HCT116 (cell line): ENCODE data around the gene MICAL3. TPM values are rescaled to one million over a fixed set of nuclear protein-coding genes. Genes with fewer than 3 reads are reported as not detected.

Experiments
- ATAC-seq: fragments of 200-7000 bp; cut with Tn5 transposase; 2 replicates; pipeline ENCODE4 v1.9.1; 2020; ENCODE audit warnings: mild to moderate bottlenecking, moderate library complexity
- BruUV-seq: library from RNA; stranded (reverse); fragments of 400-500 nt; replicated peaks from 2 replicates; lab custom pipeline; 2021; lab: Mats Ljungman, UMichigan
- CTCF ChIA-PET: fragments of 300-600 bp; sonication (Branson Sonifier 250); formaldehyde crosslinking; loops from one replicate; lab custom pipeline; 2021; ENCODE audit warnings: antibody characterized with exemption; lab: Charles Lee
- POLR2A ChIA-PET: fragments of 300-600, 350-600 bp; sonication (Branson Sonifier 250); formaldehyde crosslinking; loops from one replicate; lab custom pipeline; 2021; ENCODE audit warnings: antibody characterized with exemption; lab: Charles Lee
- RAD21 ChIA-PET, 2 experiments: fragments of 300-600 bp; sonication (Branson Sonifier 250); formaldehyde crosslinking; loops; one replicate each; lab custom pipeline; 2023; ENCODE audit warnings: low total read pairs in 2 of 2; ENCODE audit not compliant: uncharacterized antibody in 2 of 2, unreplicated experiment in 2 of 2, low non-redundant PET in 1 of 2; lab: Charles Lee
- DNase-seq: peaks from one replicate; pipeline ENCODE4 v3.0.0-alpha.2; 2010; ENCODE audit warnings: low read depth, low spot score
- H2AFZ ChIP-seq: fragments of 200-600 bp; shearing (Covaris generic), sonication (generic); 2 replicates; pipeline ENCODE4 v1.6.1; 2017; ENCODE audit warnings: low read depth, mixed run types, mixed read lengths, antibody characterized with exemption, low read length; ENCODE audit not compliant: poor library complexity, severe bottlenecking
- H3K27ac ChIP-seq: 2 replicates; pipeline ENCODE4 v1.5.1; 2012; ENCODE audit warnings: low read depth, low read length
- H3K27me3 ChIP-seq: fragments of 200-600 bp; sonication (generic); 2 replicates; pipeline ENCODE4 v1.6.1; 2016; ENCODE audit warnings: mixed run types, low read length, mixed read lengths; ENCODE audit not compliant: insufficient read depth
- H3K36me3 ChIP-seq, 2 experiments: fragments of 200-500 bp in 1 of 2; fragments of 200-600 bp in 1 of 2; sonication (Bioruptor generic) in 1 of 2; sonication (generic) in 1 of 2; 2 replicates each; pipeline versions ENCODE4 v1.5.1 to v1.6.1; 2014 to 2016; ENCODE audit warnings: low read length in 2 of 2, inconsistent platforms in 1 of 2, mixed read lengths in 1 of 2, mixed run types in 1 of 2; ENCODE audit not compliant: insufficient read depth in 2 of 2, control insufficient read depth in 1 of 2
- H3K4me1 ChIP-seq, 2 experiments: fragments of 200-600 bp in 1 of 2; sonication (generic) in 1 of 2; 2 replicates each; pipeline versions ENCODE4 v1.5.1 to v1.6.1; 2012 to 2017; ENCODE audit warnings: low read length in 2 of 2, inconsistent platforms in 1 of 2, mild to moderate bottlenecking in 1 of 2, mixed read lengths in 1 of 2, mixed run types in 1 of 2, moderate library complexity in 1 of 2; ENCODE audit not compliant: insufficient read depth in 2 of 2, control insufficient read depth in 1 of 2
- H3K4me2 ChIP-seq: fragments of 200-600 bp; sonication (generic); 2 replicates; pipeline ENCODE4 v1.6.1; 2017; ENCODE audit warnings: mixed run types, low read length, mixed read lengths
- H3K4me3 ChIP-seq, 2 experiments: fragments of 200-600 bp in 1 of 2; sonication (generic) in 1 of 2; replicated peaks in 1 of 2; 2 replicates each; pipeline ENCODE4 v1.5.1; 2011 to 2016; ENCODE audit warnings: low read length in 2 of 2, control low read depth in 1 of 2, low read depth in 1 of 2, mild to moderate bottlenecking in 1 of 2, mixed read lengths in 1 of 2, mixed run types in 1 of 2
- H3K79me2 ChIP-seq: fragments of 200-600 bp; sonication (generic); 2 replicates; pipeline ENCODE4 v1.6.1; 2017; ENCODE audit warnings: mild to moderate bottlenecking, mixed run types, low read length, moderate library complexity, mixed read lengths; ENCODE audit not compliant: insufficient read depth
- H3K9ac ChIP-seq: fragments of 200-600 bp; sonication (generic); 2 replicates; pipeline ENCODE4 v1.6.1; 2016; ENCODE audit warnings: low read length, mixed read lengths
- H3K9me2 ChIP-seq: fragments of 200-600 bp; sonication (generic), shearing (Covaris generic); 2 replicates; pipeline ENCODE4 v1.6.1; 2017; ENCODE audit warnings: mixed run types, mild to moderate bottlenecking, moderate library complexity; ENCODE audit not compliant: insufficient read depth
- H3K9me3 ChIP-seq, 2 experiments: fragments of 200-500 bp in 1 of 2; fragments of 200-600 bp in 1 of 2; sonication (Bioruptor generic) in 1 of 2; sonication (generic) in 1 of 2; 2 replicates each; pipeline ENCODE4 v1.6.1; 2014 to 2017; ENCODE audit warnings: low read length in 2 of 2, mixed read lengths in 2 of 2, inconsistent platforms in 1 of 2, low read depth in 1 of 2, mild to moderate bottlenecking in 1 of 2, mixed run types in 1 of 2, moderate library complexity in 1 of 2; ENCODE audit not compliant: control insufficient read depth in 1 of 2, insufficient read depth in 1 of 2
- H4K20me1 ChIP-seq: fragments of 200-600 bp; sonication (generic), shearing (Covaris generic); 2 replicates; pipeline ENCODE4 v1.6.1; 2017; ENCODE audit warnings: mixed run types, mild to moderate bottlenecking, moderate library complexity; ENCODE audit not compliant: insufficient read depth
- EZH2 ChIP-seq: fragments of 200-600 bp; sonication (generic); IDR thresholded peaks from 2 replicates; pipeline ENCODE4 v1.6.1; 2017; ENCODE audit warnings: antibody characterized with exemption, mixed run types
- EZH2phosphoT487 ChIP-seq: fragments of 200-600 bp; IDR thresholded peaks from 2 replicates; pipeline ENCODE4 v1.6.1; 2018; ENCODE audit warnings: antibody characterized with exemption, borderline replicate concordance
- FOSL1 ChIP-seq: IDR thresholded peaks from 2 replicates; pipeline ENCODE4 v1.6.1; 2012; ENCODE audit warnings: low read depth
- POLR2A ChIP-seq: IDR thresholded peaks from 2 replicates; pipeline ENCODE4 v1.7.0; 2011; ENCODE audit warnings: borderline replicate concordance; ENCODE audit not compliant: insufficient read depth, insufficient read length; ENCODE audit errors: extremely low read depth
- POLR2AphosphoS5 ChIP-seq: IDR thresholded peaks from 2 replicates; pipeline ENCODE4 v1.6.1; 2011; ENCODE audit warnings: mild to moderate bottlenecking, low read depth, low read length, moderate library complexity
- SIN3A ChIP-seq: IDR thresholded peaks from 2 replicates; pipeline ENCODE4 v1.6.1; 2012; ENCODE audit warnings: low read depth
- SP1 ChIP-seq: IDR thresholded peaks from 2 replicates; pipeline ENCODE4 v1.6.1; 2012; ENCODE audit warnings: low read depth
- TCF7L2 ChIP-seq: IDR thresholded peaks from 2 replicates; pipeline ENCODE4 v1.7.0; 2011; ENCODE audit warnings: borderline replicate concordance, inconsistent platforms; ENCODE audit not compliant: insufficient read depth, insufficient read length; ENCODE audit errors: extremely low read depth
- YY1 ChIP-seq: IDR thresholded peaks from 2 replicates; pipeline ENCODE4 v1.6.1; 2011; ENCODE audit warnings: low read length, low read depth, moderate library complexity, mild to moderate bottlenecking; ENCODE audit not compliant: insufficient replicate concordance; ENCODE audit errors: extremely low read depth
- ZBTB33 ChIP-seq: IDR thresholded peaks from 2 replicates; pipeline ENCODE4 v1.6.1; 2011; ENCODE audit warnings: mild to moderate bottlenecking, low read length, moderate library complexity; ENCODE audit not compliant: insufficient replicate concordance; ENCODE audit errors: extremely low read depth
- ZFX ChIP-seq: fragments of 450-650 bp; IDR thresholded peaks from 2 replicates; pipeline ENCODE4 v1.6.1; 2017
- ZNF274 ChIP-seq: fragments of 200-500 bp; sonication (Bioruptor generic); IDR thresholded peaks from 2 replicates; pipeline ENCODE4 v1.6.1; 2014; ENCODE audit warnings: mild to moderate bottlenecking, low read depth, low read length, inconsistent platforms
- intact Hi-C: fragments of 100-400 bp; cut with micrococcal nuclease; formaldehyde crosslinking; loops from 2 replicates; pipeline ENCODE4 v1.10.0; 2022
- total RNA-seq: library from RNA; stranded (reverse); gene quantifications from one replicate; pipeline ENCODE4 v1.2.1, GENCODE V29; 2021; ENCODE audit not compliant: unreplicated experiment
- TF ChIP-seq, protein P1 (sequence below): IDR thresholded peaks from 2 replicates; pipeline ENCODE4 v1.6.1; 2012

The MICAL3 gene
- total RNA-seq, 1 experiment from 2014 or later = 30.8 TPM

DNA sequence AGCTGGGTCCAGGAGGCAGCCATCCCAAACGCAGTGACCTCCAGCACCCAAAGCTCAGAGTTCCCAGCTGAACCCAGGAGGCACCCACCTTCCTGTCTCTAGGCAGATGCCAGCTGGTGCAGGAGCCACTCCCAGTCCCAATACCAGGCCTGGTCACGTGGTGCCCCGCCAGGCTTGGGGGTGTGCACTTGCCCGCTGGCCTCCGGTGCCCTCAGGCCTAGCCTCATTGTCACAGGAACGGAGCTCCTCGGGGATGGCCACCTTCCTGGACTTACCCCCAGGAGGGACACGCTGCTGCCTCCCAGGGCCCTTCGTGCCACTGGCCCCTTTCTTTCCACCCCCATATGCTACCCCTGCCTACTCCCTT, 254.7 kb downstream of the MICAL3 start:
- no TSS peak for BruUV-seq
- intact Hi-C loops = no loop called here
- Histone ChIP-seq H3K9ac (no peak overlapping the region), H3K36me3 (no peaks in the 10 kb centered on the region), H3K79me2 (peaks cover 71% of the 10 kb centered on the region), H3K27me3 (no peaks in the 10 kb centered on the region), H3K4me1 (peaks cover 12 to 16% of the 10 kb centered on the region in 2 experiments; a peak in 3 of 4 replicates), H3K27ac (no peak overlapping the region), H3K9me3 (no peaks in the 10 kb centered on the region), H2AFZ (no peak overlapping the region), H3K4me3 (no peak overlapping the region), H3K9me2 (no peaks in the 10 kb centered on the region), H4K20me1 (no peaks in the 10 kb centered on the region), H3K4me2 (no peak overlapping the region)
- CTCF ChIA-PET = interaction anchor here (0.9 kb wide), 1 partner anchor 307 kb away, joined by 3 read pairs; no protein-coding TSS in a partner anchor
- no peak for DNase-seq
- no peak for TF ChIP-seq TCF7L2
- TF ChIP-seq, protein P1, sequence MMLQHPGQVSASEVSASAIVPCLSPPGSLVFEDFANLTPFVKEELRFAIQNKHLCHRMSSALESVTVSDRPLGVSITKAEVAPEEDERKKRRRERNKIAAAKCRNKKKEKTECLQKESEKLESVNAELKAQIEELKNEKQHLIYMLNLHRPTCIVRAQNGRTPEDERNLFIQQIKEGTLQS = no peak
- no peak for TF ChIP-seq POLR2A
- no peak for TF ChIP-seq POLR2AphosphoS5
- no peak for ATAC-seq
- POLR2A ChIA-PET = no interaction called here
- RAD21 ChIA-PET = interaction anchor here in 1 of 2 experiments (0.6 kb wide), 1 partner anchor 268 kb away, joined by 4 read pairs; no protein-coding TSS in a partner anchor

- no TSS peak for BruUV-seq
- H3K4me1 ChIP-seq = peaks cover 10 to 14% of the 10 kb centered on the region in 2 experiments; a peak in 3 of 4 replicates
- TF ChIP-seq EZH2phosphoT487 (no peak), ZBTB33 (no peak), FOSL1 (no peak), ZNF274 (no peak), EZH2 (no peak), SIN3A (no peak), SP1 (no peak), YY1 (no peak), ZFX (no peak)
- TF ChIP-seq, protein P1 = no peak
Measured at GRCh38 chr22:17769013-17769715, 255.2 kb downstream of the MICAL3 start.

More at GRCh38 chr22:17769013-17769715, 255.2 kb downstream of the MICAL3 start:
- Histone ChIP-seq H3K4me3 (no peak overlapping the region), H3K9me3 (no peaks in the 10 kb centered on the region), H4K20me1 (no peaks in the 10 kb centered on the region), H3K27me3 (no peaks in the 10 kb centered on the region), H2AFZ (no peak overlapping the region), H3K27ac (no peak overlapping the region), H3K79me2 (peaks cover 77% of the 10 kb centered on the region), H3K4me2 (no peak overlapping the region), H3K9me2 (no peaks in the 10 kb centered on the region), H3K9ac (no peak overlapping the region), H3K36me3 (no peaks in the 10 kb centered on the region)
- intact Hi-C loops = no loop called here
- DNase-seq (no peak), ATAC-seq (no peak)
- RAD21 ChIA-PET = interaction anchor here in 1 of 2 experiments (0.6 kb wide), 1 partner anchor 269 kb away, joined by 4 read pairs; no protein-coding TSS in a partner anchor
- CTCF ChIA-PET = interaction anchor here (0.9 kb wide), 1 partner anchor 307 kb away, joined by 3 read pairs; no protein-coding TSS in a partner anchor
- POLR2A ChIA-PET = no interaction called here
